HG02884 (cell line): Measurements from ENCODE around the gene DCST1.

Experiments
- ATAC-seq: cut with Tn5 transposase; IDR thresholded peaks from one replicate; pipeline ENCODE4 v1.9.1; 2021; ENCODE audit warnings: mild to moderate bottlenecking, moderate library complexity; ENCODE audit not compliant: unreplicated experiment

The DCST1 gene

GRCh38 chr1:155083865-155084721 is 50.5 kb downstream of the DCST1 start:
- no peak for ATAC-seq

DNA sequence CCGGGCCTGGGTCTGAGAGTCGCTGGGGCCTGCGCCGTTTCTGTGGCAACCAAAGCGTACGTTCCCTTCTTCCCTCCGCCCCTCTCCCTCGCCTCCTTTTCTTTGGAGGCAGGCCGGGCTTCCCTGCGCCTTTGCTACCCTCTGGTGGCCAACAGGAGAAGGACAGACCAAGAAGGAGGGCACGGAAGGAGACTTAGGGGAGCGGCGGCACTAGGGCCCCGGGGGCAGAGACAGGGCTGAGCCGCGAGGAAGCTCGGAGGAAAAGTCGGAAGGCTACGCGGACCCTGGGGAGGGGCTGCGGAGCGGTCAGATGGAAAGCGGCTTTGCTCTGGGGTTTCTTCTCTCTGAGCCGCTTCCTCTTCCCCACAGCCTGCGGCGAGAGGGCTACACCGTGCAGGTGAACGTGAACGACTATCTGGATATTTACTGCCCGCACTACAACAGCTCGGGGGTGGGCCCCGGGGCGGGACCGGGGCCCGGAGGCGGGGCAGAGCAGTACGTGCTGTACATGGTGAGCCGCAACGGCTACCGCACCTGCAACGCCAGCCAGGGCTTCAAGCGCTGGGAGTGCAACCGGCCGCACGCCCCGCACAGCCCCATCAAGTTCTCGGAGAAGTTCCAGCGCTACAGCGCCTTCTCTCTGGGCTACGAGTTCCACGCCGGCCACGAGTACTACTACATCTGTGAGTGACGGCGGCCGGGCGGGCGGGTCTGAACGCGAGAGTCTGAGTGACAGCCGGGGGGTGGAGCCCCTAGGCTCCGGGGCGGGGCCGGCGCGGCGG is 51.3 kb downstream of the DCST1 start:
- ATAC-seq, result peak; percentile 64

DNA sequence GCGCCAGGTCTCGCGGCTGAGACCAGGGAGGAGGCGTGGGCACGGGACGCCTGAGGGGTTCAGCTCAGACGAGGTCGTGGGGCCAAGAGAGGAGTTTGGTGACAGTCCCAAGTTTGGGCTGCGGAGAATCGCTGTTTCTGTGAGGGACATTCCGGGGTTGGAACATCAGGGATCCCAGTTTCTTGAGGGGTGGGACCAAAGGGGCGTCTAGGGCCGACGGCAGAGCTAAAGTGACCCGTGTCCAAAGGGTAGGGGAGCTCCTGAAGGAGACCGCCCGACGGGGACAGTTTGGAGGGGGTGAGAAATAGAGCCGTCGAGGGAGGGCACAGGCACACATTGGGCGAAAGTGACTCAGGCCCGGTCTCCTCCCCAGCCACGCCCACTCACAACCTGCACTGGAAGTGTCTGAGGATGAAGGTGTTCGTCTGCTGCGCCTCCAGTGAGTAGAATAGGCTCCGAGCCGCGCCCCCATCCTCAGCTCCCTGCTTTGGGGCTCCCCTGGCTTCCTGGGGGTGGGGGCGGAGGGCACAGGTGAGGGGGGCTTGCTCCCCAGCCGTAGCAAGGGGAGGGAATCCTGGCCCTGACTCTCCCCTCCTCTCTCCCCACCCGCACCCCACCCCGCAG is 52.0 kb downstream of the DCST1 start:
- no peak for ATAC-seq

DNA sequence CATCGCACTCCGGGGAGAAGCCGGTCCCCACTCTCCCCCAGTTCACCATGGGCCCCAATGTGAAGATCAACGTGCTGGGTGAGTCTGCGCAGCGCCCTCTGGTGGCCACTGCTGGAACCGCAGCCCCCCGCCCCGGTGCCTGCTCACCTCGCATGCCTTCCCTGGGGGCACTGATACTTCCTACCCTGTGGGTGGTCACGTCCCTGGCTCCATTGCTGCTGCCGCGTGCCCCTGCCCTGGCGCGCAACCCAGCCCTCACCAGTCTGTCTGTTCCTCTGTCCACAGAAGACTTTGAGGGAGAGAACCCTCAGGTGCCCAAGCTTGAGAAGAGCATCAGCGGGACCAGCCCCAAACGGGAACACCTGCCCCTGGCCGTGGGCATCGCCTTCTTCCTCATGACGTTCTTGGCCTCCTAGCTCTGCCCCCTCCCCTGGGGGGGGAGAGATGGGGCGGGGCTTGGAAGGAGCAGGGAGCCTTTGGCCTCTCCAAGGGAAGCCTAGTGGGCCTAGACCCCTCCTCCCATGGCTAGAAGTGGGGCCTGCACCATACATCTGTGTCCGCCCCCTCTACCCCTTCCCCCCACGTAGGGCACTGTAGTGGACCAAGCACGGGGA is 52.6 kb downstream of the DCST1 start:
- ATAC-seq, result no peak

DNA sequence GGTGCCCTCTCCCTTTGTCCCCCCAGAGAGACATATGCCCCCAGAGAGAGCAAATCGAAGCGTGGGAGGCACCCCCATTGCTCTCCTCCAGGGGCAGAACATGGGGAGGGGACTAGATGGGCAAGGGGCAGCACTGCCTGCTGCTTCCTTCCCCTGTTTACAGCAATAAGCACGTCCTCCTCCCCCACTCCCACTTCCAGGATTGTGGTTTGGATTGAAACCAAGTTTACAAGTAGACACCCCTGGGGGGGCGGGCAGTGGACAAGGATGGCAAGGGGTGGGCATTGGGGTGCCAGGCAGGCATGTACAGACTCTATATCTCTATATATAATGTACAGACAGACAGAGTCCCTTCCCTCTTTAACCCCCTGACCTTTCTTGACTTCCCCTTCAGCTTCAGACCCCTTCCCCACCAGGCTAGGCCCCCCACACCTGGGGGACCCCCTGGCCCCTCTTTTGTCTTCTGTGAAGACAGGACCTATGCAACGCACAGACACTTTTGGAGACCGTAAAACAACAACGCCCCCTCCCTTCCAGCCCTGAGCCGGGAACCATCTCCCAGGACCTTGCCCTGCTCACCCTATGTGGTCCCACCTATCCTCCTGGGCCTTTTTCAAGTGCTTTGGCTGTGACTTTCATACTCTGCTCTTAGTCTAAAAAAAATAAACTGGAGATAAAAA is 53.4 kb downstream of the DCST1 start:
- ATAC-seq, result no peak

DNA sequence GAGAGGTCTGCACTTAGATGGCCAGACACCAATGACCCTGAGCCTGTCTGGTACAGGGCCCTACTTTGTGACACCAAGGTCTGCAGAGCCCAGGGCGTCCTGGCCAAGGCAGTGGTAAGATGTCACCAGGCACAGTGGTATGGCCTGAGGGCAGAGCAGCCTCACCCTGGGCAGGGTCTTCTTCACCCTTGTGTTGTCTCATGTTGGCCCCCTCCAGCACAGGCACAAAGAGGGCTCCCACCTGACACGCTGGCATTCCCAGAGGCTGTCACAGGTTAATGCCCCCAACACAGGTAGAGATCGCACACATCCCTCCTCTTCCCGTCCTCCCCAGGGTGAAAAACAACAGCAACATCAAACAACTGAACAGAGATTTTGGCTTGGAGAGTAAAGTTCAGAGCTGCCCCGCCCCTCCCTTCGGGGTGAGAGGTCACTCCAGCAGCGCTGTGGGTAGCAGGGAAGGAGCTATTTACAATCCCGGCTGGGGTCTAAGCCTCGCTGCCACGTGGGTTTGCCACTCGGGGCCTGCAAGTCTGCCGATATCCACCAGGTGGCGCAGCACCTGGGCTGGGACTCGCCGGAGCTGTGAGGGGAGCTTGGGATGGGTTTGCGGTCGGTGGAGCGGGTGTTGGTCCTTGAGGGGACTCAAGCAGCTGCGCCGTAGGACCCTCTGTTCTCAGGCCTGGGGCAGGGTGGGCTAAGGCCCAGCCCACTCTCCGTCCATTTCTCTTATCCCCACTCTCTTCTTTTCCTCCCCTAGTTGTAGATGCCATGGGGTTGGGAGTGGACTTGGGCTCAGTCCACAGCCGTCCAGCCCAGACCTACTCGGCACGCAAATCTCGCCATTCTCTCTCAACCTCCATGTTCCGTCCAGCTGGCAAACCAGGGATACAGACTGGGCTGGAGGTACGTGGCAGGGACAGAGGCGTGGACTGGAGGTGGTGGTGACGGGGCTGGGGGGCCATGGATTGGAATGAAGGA is 57.7 kb downstream of the DCST1 start:
- ATAC-seq, result no peak

DNA sequence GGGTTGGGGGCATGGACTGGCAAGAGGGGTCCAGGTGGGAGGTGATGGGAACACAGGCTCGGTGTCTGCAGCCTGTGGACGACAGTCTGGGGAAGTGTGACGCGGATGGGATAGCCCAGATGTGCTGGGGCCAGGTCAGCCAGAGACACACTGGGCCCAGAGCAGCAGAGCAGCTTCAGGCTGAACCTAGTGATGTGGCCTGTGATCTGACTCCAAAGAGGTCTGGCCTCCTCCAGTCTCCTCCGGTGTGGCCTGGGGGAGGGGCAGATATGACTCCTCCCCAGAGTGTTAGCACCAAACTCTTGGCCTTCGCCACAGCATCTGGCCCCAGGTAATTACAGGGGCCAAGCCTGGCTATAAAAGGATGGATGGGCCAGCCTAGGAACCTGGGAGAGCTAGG is 58.5 kb downstream of the DCST1 start:
- no peak for ATAC-seq

DNA sequence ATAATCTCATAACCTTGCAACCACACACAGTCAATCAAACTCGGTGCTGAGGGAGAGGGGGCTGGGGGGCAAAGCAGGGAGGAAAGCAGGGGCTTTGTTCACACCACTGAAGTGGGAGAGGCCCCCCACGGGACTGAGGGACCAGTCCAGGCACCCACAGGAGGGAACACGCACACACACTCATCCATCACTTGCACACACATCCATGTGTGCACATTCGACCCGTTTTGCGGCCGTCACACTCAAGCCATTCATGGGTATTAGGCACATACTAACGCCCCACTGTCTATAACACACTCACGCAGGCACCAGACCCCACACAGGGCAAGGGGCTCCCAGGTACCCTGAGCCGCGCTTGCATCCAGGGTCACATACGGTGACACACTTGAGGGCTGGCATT is 59.0 kb downstream of the DCST1 start:
- ATAC-seq, result no peak

DNA sequence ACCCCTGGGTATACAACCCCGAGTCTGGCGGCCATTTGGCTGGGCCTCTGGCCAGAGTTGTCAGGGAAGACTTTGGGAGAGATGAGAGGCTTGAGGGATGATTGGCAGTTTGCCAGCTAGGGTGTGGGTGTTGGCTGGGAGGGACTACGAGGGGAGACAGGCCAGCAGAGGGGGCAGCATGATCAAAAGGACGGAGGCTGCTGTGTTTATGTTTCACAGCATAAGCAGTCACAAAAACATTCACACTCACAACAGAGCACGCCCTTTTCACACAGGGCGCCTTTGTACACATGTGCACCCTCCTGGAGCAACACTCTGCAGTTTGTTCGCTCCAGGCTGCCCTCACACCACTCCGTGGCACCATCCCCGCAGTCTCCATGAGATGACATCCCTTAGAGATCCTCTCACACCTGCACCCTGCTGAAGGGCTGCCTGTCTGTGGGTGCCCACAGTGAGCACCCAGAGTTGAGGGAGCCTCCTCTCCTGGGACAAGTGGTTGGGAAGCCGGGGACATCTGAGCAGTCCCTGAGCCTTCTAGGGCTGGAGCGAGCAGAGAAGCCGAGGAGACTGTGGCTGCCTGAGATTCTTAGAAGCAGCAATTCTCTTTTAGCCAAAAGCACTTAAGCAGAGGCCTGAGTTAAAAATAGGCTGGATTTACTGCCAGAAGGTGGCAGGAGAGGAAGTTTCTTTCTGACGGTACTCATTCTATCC is 60.4 kb downstream of the DCST1 start:
- no peak for ATAC-seq

- no peak for ATAC-seq
These were observed 61.0 kb downstream of the DCST1 start for GRCh38 chr1:155094622-155094948.

GRCh38 chr1:155099331-155099730 is 65.7 kb downstream of the DCST1 start:
- ATAC-seq, result no peak
